T-helper 17 cell (primary cell): ENCODE data around the gene ACP2. TPM values are rescaled to one million over a fixed set of nuclear protein-coding genes. Genes with fewer than 3 reads are reported as not detected.

ENCODE experiments used
- ATAC-seq: fragments of 150-1000 bp; cut with Tn5 transposase; 2 replicates; pipeline ENCODE4 v1.10.0; 2021; ENCODE audit warnings: mild to moderate bottlenecking, moderate library complexity
- DNase-seq, 3 donors: peaks; one replicate each; pipeline versions ENCODE4 v3.0.0 to v3.0.0-alpha.2; 2020 to 2021
- H3K9me3 ChIP-seq: one replicate; pipeline ENCODE4 v1.7.0; 2013; ENCODE audit warnings: low read length, mild to moderate bottlenecking; ENCODE audit not compliant: control insufficient read depth, poor library complexity, severe bottlenecking
- H3K27ac Mint-ChIP-seq: one replicate; pipeline ENCODE4 v1.8.0; 2022; ENCODE audit warnings: mild to moderate bottlenecking, moderate library complexity, mixed read lengths
- H3K27me3 Mint-ChIP-seq: one replicate; pipeline ENCODE4 v1.8.0; 2022; ENCODE audit warnings: mixed read lengths
- H3K36me3 Mint-ChIP-seq: one replicate; pipeline ENCODE4 v1.8.0; 2022; ENCODE audit warnings: low read depth, mixed read lengths
- H3K4me1 Mint-ChIP-seq: one replicate; pipeline ENCODE4 v1.8.0; 2022; ENCODE audit warnings: mild to moderate bottlenecking, mixed read lengths
- H3K4me3 Mint-ChIP-seq: one replicate; pipeline ENCODE4 v1.8.0; 2022; ENCODE audit warnings: mild to moderate bottlenecking, moderate library complexity, mixed read lengths
- total RNA-seq, 4 donors: library from RNA in 2 of 4; stranded (reverse) in 2 of 4; gene quantifications; one replicate each; pipeline ENCODE4 v1.2.3 and lab custom pipeline; 2022 to 2026

The ACP2 gene
- total RNA-seq, 2 donors from 2014 or later, result 19.6 to 23.1 TPM

DNA sequence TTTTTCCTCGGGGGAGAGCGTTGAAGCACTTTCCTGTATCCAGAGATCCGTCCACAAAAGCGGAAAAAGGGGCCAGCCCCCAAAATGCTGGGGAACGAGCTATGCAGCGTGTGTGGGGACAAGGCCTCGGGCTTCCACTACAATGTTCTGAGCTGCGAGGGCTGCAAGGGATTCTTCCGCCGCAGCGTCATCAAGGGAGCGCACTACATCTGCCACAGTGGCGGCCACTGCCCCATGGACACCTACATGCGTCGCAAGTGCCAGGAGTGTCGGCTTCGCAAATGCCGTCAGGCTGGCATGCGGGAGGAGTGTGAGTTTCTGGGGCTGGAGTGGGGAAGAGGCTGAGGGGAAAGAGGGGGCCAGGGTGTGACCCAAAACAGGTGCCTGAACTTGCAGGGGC lies 11.8 kb upstream of the ACP2 start:
- no peaks in the 10 kb centered on the region for H3K27me3 Mint-ChIP-seq
- H3K27ac Mint-ChIP-seq, result no peak overlapping the region
- H3K9me3 ChIP-seq, result no peaks in the 10 kb centered on the region
- no peaks in the 10 kb centered on the region for H3K36me3 Mint-ChIP-seq
- DNase-seq, result no peak
- no peak for ATAC-seq
- H3K4me1 Mint-ChIP-seq, result peaks cover 8% of the 10 kb centered on the region
- H3K4me3 Mint-ChIP-seq, result no peak overlapping the region

DNA sequence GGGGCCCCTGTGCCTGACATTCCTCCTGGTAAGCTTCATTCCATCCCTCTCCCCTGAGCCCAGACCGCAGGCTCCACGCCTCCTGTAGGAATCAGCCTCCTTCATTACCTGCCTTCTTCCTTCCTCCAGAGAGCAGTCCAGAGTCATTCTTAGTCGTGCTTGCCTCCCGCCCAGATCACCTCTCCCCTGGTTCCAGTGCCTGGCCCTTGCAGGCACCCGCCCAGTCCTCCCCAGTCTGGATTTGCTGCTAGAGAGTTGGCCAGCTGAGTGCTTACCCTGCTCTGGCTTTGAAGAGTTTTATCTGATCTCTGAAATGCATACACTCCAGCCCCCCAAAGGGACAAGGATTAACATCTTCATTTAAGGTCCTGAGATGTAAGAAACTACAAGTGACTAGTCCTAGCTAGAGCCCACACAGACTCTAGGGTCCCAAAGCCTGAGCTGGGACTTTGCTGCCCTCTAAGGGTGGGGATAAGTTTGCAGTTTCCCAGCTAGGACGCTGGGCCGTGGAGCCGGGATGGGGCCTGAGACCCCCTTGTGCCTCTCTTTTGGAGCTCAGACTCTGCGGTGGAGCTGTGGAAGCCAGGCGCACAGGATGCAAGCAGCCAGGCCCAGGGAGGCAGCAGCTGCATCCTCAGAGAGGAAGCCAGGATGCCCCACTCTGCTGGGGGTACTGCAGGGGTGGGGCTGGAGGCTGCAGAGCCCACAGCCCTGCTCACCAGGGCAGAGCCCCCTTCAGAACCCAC lies 10.8 kb upstream of the ACP2 start:
- no peaks in the 10 kb centered on the region for H3K27me3 Mint-ChIP-seq
- no peaks in the 10 kb centered on the region for H3K9me3 ChIP-seq
- peaks cover 8% of the 10 kb centered on the region for H3K4me1 Mint-ChIP-seq
- ATAC-seq (peak; percentile 75), DNase-seq (peak in 1 of 3 donors; percentile 17)
- H3K36me3 Mint-ChIP-seq, result no peaks in the 10 kb centered on the region
- peak overlapping the region; percentile 37 for H3K27ac Mint-ChIP-seq
- H3K4me3 Mint-ChIP-seq, result no peak overlapping the region

DNA sequence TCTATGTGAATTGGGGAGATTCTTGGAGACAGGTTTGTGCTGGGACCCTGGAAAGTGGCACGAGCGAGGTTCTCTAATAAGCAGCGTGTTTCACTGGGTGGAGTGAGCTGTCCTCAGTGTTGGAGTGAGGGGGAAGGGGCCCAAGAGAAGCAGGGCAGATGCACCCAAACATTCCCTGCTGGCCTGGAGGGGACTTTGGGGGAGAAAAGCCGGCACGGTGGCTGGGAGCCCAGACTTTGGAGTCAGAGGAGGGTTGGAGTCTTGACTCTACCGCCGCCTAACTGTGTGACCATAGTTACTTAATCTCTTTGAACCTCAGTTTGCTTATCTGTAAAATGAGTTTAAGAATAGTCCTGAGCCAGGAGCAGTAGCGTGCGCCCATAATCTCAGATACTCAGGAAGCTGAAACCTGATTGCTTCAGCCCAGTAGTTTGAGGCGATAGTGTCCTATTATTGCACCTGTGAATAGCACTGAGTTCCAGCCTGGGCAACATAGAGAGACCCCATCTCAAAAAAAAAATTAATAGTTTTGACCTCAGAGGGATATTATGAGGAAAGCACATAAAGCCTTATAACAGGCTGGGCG lies 9.8 kb upstream of the ACP2 start:
- no peak for DNase-seq
- no peaks in the 10 kb centered on the region for H3K9me3 ChIP-seq
- no peaks in the 10 kb centered on the region for H3K36me3 Mint-ChIP-seq
- ATAC-seq, result no peak
- no peaks in the 10 kb centered on the region for H3K27me3 Mint-ChIP-seq
- no peak overlapping the region for H3K4me3 Mint-ChIP-seq
- H3K27ac Mint-ChIP-seq, result no peak overlapping the region
- H3K4me1 Mint-ChIP-seq, result peaks cover 8% of the 10 kb centered on the region

DNA sequence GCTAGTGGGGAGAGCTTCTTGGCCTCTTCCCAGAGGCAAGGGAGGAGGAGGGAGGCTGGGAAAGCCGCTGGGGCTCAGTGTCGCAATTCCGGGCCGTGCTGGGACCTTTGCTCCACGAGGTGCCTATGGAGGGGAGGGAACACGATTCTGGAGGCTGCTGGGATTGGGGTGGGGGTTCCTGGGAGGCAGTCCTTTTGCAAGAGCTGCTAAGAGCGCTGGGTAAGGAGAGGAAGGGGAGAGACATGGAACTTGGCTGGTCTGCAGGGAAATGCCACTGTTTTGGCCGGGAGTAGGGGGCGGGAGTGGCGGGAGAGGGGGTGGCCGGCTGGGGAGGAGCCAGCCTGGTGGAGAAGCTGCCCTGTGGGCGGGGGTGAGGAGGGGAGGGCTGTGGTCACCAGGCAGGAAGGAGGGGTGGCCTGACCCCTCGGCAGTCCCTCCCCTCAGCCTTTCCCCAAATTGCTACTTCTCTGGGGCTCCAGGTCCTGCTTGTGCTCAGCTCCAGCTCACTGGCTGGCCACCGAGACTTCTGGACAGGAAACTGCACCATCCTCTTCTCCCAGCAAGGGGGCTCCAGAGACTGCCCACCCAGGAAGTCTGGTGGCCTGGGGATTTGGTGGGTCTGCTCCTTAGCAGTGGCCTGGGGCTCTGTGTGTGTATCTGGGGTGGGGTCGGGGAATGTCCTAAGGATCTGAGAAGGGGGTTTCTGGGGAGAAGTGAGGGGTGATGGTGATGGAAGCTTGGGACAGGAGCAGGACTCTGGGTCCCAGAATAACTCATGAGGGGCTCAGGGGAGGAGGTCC lies 9.1 kb upstream of the ACP2 start, which contains the start of gene NR1H3:
Gene NR1H3 (plus strand): TSS at position 480 of the 800 bp plus-strand sequence. CDS start 1,221 bp downstream, outside the sequence.
- H3K4me3 Mint-ChIP-seq, result peak within 1 kb of the TSS; percentile 15
- DNase-seq (no peak), ATAC-seq (no peak)
- no peaks in the 10 kb centered on the region for H3K9me3 ChIP-seq
- H3K36me3 Mint-ChIP-seq, result no peaks in the 10 kb centered on the region
- H3K27ac Mint-ChIP-seq, result no peak within 1 kb of the TSS
- H3K4me1 Mint-ChIP-seq, result peaks cover 10% of the 10 kb centered on the region
- H3K27me3 Mint-ChIP-seq, result no peaks in the 10 kb centered on the region

DNA sequence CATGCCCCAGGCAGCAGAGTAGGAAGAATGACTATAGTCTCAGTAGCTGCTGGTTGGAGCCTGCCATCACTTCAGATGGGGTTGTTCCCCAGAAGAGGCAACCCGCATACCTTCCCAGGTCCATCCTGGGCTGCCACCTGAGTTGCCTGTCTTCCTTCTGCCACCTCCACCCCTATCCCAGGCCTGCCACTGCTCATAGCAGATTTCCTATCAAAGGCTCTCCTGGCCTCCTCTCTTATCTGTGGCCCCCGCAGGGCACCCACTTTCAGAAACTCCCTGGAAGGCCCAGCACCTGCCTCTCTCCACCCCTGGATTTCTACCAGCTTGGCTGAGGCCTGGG lies 8.5 kb upstream of the ACP2 start:
- no peaks in the 10 kb centered on the region for H3K36me3 Mint-ChIP-seq
- H3K9me3 ChIP-seq, result no peaks in the 10 kb centered on the region
- peaks cover 10% of the 10 kb centered on the region for H3K4me1 Mint-ChIP-seq
- peak overlapping the region; percentile 15 for H3K4me3 Mint-ChIP-seq
- no peaks in the 10 kb centered on the region for H3K27me3 Mint-ChIP-seq
- ATAC-seq, result no peak
- H3K27ac Mint-ChIP-seq, result no peak overlapping the region
- DNase-seq, result no peak

DNA sequence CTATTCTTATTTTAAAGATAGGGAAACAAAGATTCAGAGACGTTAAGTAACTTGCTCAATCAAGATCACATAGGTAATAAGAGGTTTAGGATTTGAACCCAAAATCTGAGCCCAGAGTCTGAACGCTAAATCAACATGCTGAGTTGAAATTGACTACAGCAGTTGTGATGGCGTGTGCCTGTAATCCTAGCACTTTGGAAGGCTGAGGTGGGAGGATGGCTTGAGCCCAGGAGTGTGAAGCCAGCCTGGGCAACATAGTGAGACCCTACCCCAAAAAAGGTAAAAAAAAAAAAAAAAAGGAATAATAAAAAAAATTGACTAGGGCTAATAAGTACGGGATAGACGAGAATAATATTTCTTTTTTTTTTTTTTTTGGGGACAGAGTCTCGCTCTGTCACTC lies 7.8 kb upstream of the ACP2 start:
- Mint-ChIP-seq H3K4me3 (no peak overlapping the region), H3K4me1 (peaks cover 10% of the 10 kb centered on the region), H3K27ac (peak overlapping the region; percentile 37), H3K36me3 (no peaks in the 10 kb centered on the region), H3K27me3 (no peaks in the 10 kb centered on the region)
- DNase-seq (no peak), ATAC-seq (no peak)
- H3K9me3 ChIP-seq, result no peaks in the 10 kb centered on the region

DNA sequence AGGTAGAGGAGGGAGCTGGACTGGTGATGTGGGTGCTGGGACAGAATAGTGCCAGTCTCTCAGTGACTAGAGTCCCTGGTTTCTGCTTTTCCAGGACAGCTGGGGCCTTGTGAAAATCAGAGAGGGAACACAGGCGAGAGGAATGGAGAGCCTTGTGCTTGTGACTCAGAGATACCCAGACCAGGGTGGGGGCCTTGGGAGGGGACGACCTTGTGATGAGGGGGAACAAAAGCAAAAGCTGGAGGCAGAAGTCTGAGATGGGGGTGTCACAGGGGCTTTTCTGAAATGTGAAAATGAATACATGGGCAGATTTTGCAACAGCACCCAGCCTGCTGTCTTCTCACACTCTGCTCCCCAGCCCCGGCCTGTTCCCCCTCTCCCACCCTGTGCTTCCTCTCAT lies 5.8 kb upstream of the ACP2 start:
- Mint-ChIP-seq H3K4me3 (no peak overlapping the region), H3K27me3 (no peaks in the 10 kb centered on the region), H3K36me3 (no peaks in the 10 kb centered on the region), H3K4me1 (peaks cover 10% of the 10 kb centered on the region), H3K27ac (peak overlapping the region; percentile 79)
- no peak for DNase-seq
- no peak for ATAC-seq
- H3K9me3 ChIP-seq, result no peaks in the 10 kb centered on the region

DNA sequence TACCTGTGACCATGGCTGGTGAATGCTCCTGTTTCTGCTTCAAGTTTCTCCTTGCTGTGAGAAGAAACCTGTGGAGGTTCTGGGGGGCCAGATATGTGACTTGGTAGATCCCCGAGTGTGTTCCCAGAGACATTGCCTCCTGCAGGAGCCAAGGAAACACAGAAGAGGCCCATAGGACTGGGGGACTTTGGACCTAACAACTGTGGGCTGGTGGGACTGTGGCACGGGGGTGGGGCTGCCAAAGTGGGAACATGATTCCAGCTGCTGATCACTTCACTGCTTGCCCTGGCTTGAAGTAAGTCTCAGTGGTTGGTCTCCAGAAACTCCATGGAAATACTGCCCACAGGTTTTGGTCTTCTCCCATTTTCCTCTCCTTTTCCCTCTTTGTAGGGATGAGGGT lies 5.0 kb upstream of the ACP2 start:
- ATAC-seq (no peak), DNase-seq (no peak)
- Mint-ChIP-seq H3K4me1 (peaks cover 11% of the 10 kb centered on the region), H3K4me3 (no peak overlapping the region), H3K36me3 (no peaks in the 10 kb centered on the region), H3K27ac (no peak overlapping the region), H3K27me3 (no peaks in the 10 kb centered on the region)
- H3K9me3 ChIP-seq, result no peaks in the 10 kb centered on the region

DNA sequence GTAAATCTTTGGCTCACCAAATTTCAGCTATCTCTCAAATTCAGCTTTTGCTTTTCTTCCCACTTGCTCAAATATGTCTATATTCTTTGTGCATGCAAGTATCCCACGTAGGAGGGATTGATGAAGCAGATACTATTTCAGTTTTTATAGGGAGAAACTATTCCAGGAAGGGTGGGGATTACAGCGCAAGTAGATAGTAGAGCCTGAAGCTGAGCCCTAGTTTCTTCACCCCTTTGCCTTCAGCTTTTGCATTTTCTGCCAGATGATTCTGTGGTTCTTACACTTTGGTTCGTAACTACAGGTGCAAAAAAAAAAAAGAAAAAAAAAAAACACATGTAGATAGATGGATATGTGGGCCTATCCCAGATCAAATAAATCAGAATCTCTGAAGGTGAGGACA lies 3.1 kb upstream of the ACP2 start:
- H3K4me3 Mint-ChIP-seq, result no peak overlapping the region
- DNase-seq (no peak), ATAC-seq (no peak)
- H3K27me3 Mint-ChIP-seq, result no peaks in the 10 kb centered on the region
- no peaks in the 10 kb centered on the region for H3K9me3 ChIP-seq
- no peak overlapping the region for H3K27ac Mint-ChIP-seq
- no peaks in the 10 kb centered on the region for H3K36me3 Mint-ChIP-seq
- peaks cover 18% of the 10 kb centered on the region for H3K4me1 Mint-ChIP-seq

DNA sequence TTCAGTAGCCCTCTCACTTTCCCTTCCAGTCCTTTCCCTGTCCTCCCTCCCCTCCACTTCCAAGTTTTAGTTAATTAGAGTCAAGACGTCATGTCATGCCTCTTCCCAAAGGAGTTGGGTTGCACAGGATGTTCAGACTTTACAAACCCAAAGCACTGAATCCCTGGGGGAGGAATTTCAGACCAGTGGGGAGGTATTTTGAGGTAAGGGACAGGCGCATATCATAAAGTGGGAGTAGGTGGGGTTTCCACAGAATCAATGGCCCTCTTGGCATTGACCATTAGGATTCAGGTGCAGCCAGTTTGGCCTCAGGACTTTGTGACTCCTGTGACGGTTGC lies 733 bp upstream of the ACP2 start:
- DNase-seq (no peak), ATAC-seq (no peak)
- peak overlapping the region; percentile 99 for H3K4me3 Mint-ChIP-seq
- peaks cover 16% of the 10 kb centered on the region for H3K4me1 Mint-ChIP-seq
- H3K27ac Mint-ChIP-seq, result peak overlapping the region; percentile 96
- H3K36me3 Mint-ChIP-seq, result no peaks in the 10 kb centered on the region
- H3K27me3 Mint-ChIP-seq, result no peaks in the 10 kb centered on the region
- no peaks in the 10 kb centered on the region for H3K9me3 ChIP-seq

DNA sequence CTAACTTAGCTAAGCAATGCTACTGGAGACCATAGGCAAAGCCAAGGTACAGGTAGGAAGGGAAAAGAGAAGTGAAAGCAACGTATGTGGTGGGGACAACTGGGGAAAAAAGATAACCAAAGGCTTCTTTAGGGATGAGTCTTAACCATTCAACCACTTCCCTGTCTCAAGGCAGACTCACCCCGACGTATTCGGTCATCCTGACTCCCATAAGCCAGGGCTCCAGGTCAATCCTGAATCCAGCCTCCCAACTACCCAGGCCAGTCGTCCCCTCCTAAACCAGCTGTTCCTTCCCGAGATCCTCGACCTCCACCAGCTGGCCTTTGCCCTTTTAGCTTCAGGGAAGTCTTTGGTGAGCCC lies 330 bp downstream of the ACP2 start:
- H3K27me3 Mint-ChIP-seq, result no peaks in the 10 kb centered on the region
- no peaks in the 10 kb centered on the region for H3K36me3 Mint-ChIP-seq
- peak; percentile 26 for ATAC-seq
- no peaks in the 10 kb centered on the region for H3K9me3 ChIP-seq
- H3K4me1 Mint-ChIP-seq, result peaks cover 15% of the 10 kb centered on the region
- H3K4me3 Mint-ChIP-seq, result peak overlapping the region; percentile 99
- no peak for DNase-seq
- peak overlapping the region; percentile 96 for H3K27ac Mint-ChIP-seq

DNA sequence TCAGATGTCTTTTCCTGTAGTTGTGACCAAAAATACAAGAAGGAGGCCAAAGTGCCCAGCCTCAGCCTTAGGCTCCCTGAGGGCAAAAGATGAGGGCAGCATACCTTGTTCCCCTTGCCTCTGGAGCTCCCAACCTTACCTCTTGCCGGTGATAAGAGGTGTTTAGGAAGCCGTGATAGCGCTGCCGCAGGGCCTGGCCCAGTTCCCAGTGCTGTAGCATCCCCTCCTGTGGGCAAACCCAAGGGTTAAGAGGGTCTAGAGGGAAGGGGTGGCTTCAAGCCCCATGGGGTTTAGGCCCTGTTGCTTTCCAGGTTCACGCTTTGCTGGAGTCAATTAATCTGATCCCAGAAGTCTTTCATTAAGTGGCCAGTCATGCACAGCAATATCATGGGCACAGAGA lies 1.1 kb downstream of the ACP2 start:
- no peak for DNase-seq
- Mint-ChIP-seq H3K4me3 (peak overlapping the region; percentile 99), H3K4me1 (peaks cover 16% of the 10 kb centered on the region), H3K27ac (peak overlapping the region; percentile 2), H3K27me3 (no peaks in the 10 kb centered on the region), H3K36me3 (no peaks in the 10 kb centered on the region)
- no peaks in the 10 kb centered on the region for H3K9me3 ChIP-seq
- no peak for ATAC-seq

DNA sequence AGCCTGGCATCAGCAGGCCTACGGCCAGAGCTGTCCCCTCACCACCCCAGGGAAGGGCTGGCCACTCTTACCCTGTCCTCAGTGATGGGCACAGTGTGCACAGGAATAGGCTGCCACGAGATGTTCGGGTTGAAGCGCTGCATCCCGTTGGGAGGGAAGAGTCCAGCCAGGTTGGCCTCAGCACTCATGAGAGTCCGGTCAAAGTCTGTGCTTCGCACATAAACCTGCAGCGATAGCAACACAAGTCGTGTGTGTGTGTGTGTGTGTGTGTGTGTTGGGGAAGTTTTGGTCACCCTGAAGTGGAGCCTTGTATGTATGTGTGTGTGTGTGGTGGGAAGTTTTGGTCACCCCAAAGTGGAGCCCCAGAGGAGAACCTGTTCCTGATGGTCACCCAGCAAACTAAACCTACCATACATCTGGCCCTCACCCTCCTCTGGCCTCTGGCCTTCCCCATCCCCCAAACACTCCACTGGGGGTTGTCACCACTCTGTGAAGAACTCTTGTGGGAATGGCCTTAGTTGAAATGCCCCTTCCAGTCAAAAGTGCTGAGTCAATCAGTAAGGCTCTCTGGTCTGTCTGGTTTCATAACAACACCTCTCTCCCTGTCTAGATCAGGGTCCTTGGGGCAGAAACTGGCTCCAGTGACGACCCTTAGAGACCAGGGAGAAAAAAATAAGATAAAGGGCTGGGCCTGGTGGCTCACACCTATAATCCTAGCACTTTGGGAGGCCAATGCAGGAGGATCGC lies 2.8 kb downstream of the ACP2 start:
- Mint-ChIP-seq H3K4me3 (no peak overlapping the region), H3K27me3 (no peaks in the 10 kb centered on the region), H3K36me3 (peaks cover 12% of the 10 kb centered on the region), H3K27ac (no peak overlapping the region), H3K4me1 (peaks cover 19% of the 10 kb centered on the region)
- H3K9me3 ChIP-seq, result no peaks in the 10 kb centered on the region
- DNase-seq (no peak), ATAC-seq (no peak)
